HCT116 (cell line): ENCODE results near the gene MCF2L. TPM values are rescaled to one million over a fixed set of nuclear protein-coding genes. Genes with fewer than 3 reads are reported as not detected.

ENCODE experiments used
- ATAC-seq: fragments of 200-7000 bp; cut with Tn5 transposase; 2 replicates; pipeline ENCODE4 v1.9.1; 2020; ENCODE audit warnings: mild to moderate bottlenecking, moderate library complexity
- BruUV-seq: library from RNA; stranded (reverse); fragments of 400-500 nt; replicated peaks from 2 replicates; lab custom pipeline; 2021; lab: Mats Ljungman, UMichigan
- CTCF ChIA-PET: fragments of 300-600 bp; sonication (Branson Sonifier 250); formaldehyde crosslinking; loops from one replicate; lab custom pipeline; 2021; ENCODE audit warnings: antibody characterized with exemption; lab: Charles Lee
- POLR2A ChIA-PET: fragments of 300-600, 350-600 bp; sonication (Branson Sonifier 250); formaldehyde crosslinking; loops from one replicate; lab custom pipeline; 2021; ENCODE audit warnings: antibody characterized with exemption; lab: Charles Lee
- RAD21 ChIA-PET, 2 experiments: fragments of 300-600 bp; sonication (Branson Sonifier 250); formaldehyde crosslinking; loops; one replicate each; lab custom pipeline; 2023; ENCODE audit warnings: low total read pairs in 2 of 2; ENCODE audit not compliant: uncharacterized antibody in 2 of 2, unreplicated experiment in 2 of 2, low non-redundant PET in 1 of 2; lab: Charles Lee
- DNase-seq: peaks from one replicate; pipeline ENCODE4 v3.0.0-alpha.2; 2010; ENCODE audit warnings: low read depth, low spot score
- H2AFZ ChIP-seq: fragments of 200-600 bp; shearing (Covaris generic), sonication (generic); 2 replicates; pipeline ENCODE4 v1.6.1; 2017; ENCODE audit warnings: low read depth, mixed run types, mixed read lengths, antibody characterized with exemption, low read length; ENCODE audit not compliant: poor library complexity, severe bottlenecking
- H3K27ac ChIP-seq: 2 replicates; pipeline ENCODE4 v1.5.1; 2012; ENCODE audit warnings: low read depth, low read length
- H3K27me3 ChIP-seq: fragments of 200-600 bp; sonication (generic); 2 replicates; pipeline ENCODE4 v1.6.1; 2016; ENCODE audit warnings: mixed run types, low read length, mixed read lengths; ENCODE audit not compliant: insufficient read depth
- H3K36me3 ChIP-seq, 2 experiments: fragments of 200-500 bp in 1 of 2; fragments of 200-600 bp in 1 of 2; sonication (Bioruptor generic) in 1 of 2; sonication (generic) in 1 of 2; 2 replicates each; pipeline versions ENCODE4 v1.5.1 to v1.6.1; 2014 to 2016; ENCODE audit warnings: low read length in 2 of 2, inconsistent platforms in 1 of 2, mixed read lengths in 1 of 2, mixed run types in 1 of 2; ENCODE audit not compliant: insufficient read depth in 2 of 2, control insufficient read depth in 1 of 2
- H3K4me1 ChIP-seq, 2 experiments: fragments of 200-600 bp in 1 of 2; sonication (generic) in 1 of 2; 2 replicates each; pipeline versions ENCODE4 v1.5.1 to v1.6.1; 2012 to 2017; ENCODE audit warnings: low read length in 2 of 2, inconsistent platforms in 1 of 2, mild to moderate bottlenecking in 1 of 2, mixed read lengths in 1 of 2, mixed run types in 1 of 2, moderate library complexity in 1 of 2; ENCODE audit not compliant: insufficient read depth in 2 of 2, control insufficient read depth in 1 of 2
- H3K4me2 ChIP-seq: fragments of 200-600 bp; sonication (generic); 2 replicates; pipeline ENCODE4 v1.6.1; 2017; ENCODE audit warnings: mixed run types, low read length, mixed read lengths
- H3K4me3 ChIP-seq, 2 experiments: fragments of 200-600 bp in 1 of 2; sonication (generic) in 1 of 2; replicated peaks in 1 of 2; 2 replicates each; pipeline ENCODE4 v1.5.1; 2011 to 2016; ENCODE audit warnings: low read length in 2 of 2, control low read depth in 1 of 2, low read depth in 1 of 2, mild to moderate bottlenecking in 1 of 2, mixed read lengths in 1 of 2, mixed run types in 1 of 2
- H3K79me2 ChIP-seq: fragments of 200-600 bp; sonication (generic); 2 replicates; pipeline ENCODE4 v1.6.1; 2017; ENCODE audit warnings: mild to moderate bottlenecking, mixed run types, low read length, moderate library complexity, mixed read lengths; ENCODE audit not compliant: insufficient read depth
- H3K9ac ChIP-seq: fragments of 200-600 bp; sonication (generic); 2 replicates; pipeline ENCODE4 v1.6.1; 2016; ENCODE audit warnings: low read length, mixed read lengths
- H3K9me2 ChIP-seq: fragments of 200-600 bp; sonication (generic), shearing (Covaris generic); 2 replicates; pipeline ENCODE4 v1.6.1; 2017; ENCODE audit warnings: mixed run types, mild to moderate bottlenecking, moderate library complexity; ENCODE audit not compliant: insufficient read depth
- H3K9me3 ChIP-seq, 2 experiments: fragments of 200-500 bp in 1 of 2; fragments of 200-600 bp in 1 of 2; sonication (Bioruptor generic) in 1 of 2; sonication (generic) in 1 of 2; 2 replicates each; pipeline ENCODE4 v1.6.1; 2014 to 2017; ENCODE audit warnings: low read length in 2 of 2, mixed read lengths in 2 of 2, inconsistent platforms in 1 of 2, low read depth in 1 of 2, mild to moderate bottlenecking in 1 of 2, mixed run types in 1 of 2, moderate library complexity in 1 of 2; ENCODE audit not compliant: control insufficient read depth in 1 of 2, insufficient read depth in 1 of 2
- H4K20me1 ChIP-seq: fragments of 200-600 bp; sonication (generic), shearing (Covaris generic); 2 replicates; pipeline ENCODE4 v1.6.1; 2017; ENCODE audit warnings: mixed run types, mild to moderate bottlenecking, moderate library complexity; ENCODE audit not compliant: insufficient read depth
- CBX3 ChIP-seq: IDR thresholded peaks from 2 replicates; pipeline ENCODE4 v1.6.1; 2012; ENCODE audit warnings: low read depth
- EGR1 ChIP-seq: IDR thresholded peaks from 2 replicates; pipeline ENCODE4 v1.6.1; 2012; ENCODE audit warnings: low read depth
- ELF1 ChIP-seq: IDR thresholded peaks from 2 replicates; pipeline ENCODE4 v1.6.1; 2012; ENCODE audit warnings: low read depth, borderline replicate concordance
- EZH2 ChIP-seq: fragments of 200-600 bp; sonication (generic); IDR thresholded peaks from 2 replicates; pipeline ENCODE4 v1.6.1; 2017; ENCODE audit warnings: antibody characterized with exemption, mixed run types
- EZH2phosphoT487 ChIP-seq: fragments of 200-600 bp; IDR thresholded peaks from 2 replicates; pipeline ENCODE4 v1.6.1; 2018; ENCODE audit warnings: antibody characterized with exemption, borderline replicate concordance
- FOSL1 ChIP-seq: IDR thresholded peaks from 2 replicates; pipeline ENCODE4 v1.6.1; 2012; ENCODE audit warnings: low read depth
- JUND ChIP-seq: IDR thresholded peaks from 2 replicates; pipeline ENCODE4 v1.6.1; 2012
- POLR2A ChIP-seq: IDR thresholded peaks from 2 replicates; pipeline ENCODE4 v1.7.0; 2011; ENCODE audit warnings: borderline replicate concordance; ENCODE audit not compliant: insufficient read depth, insufficient read length; ENCODE audit errors: extremely low read depth
- RAD21 ChIP-seq: IDR thresholded peaks from 2 replicates; pipeline ENCODE4 v1.6.1; 2012; ENCODE audit warnings: low read depth, mild to moderate bottlenecking
- REST ChIP-seq: IDR thresholded peaks from 2 replicates; pipeline ENCODE4 v1.6.1; 2012; ENCODE audit warnings: low read depth
- SP1 ChIP-seq: IDR thresholded peaks from 2 replicates; pipeline ENCODE4 v1.6.1; 2012; ENCODE audit warnings: low read depth
- SRF ChIP-seq: IDR thresholded peaks from 2 replicates; pipeline ENCODE4 v1.6.1; 2012; ENCODE audit warnings: low read depth
- TCF7L2 ChIP-seq: IDR thresholded peaks from 2 replicates; pipeline ENCODE4 v1.7.0; 2011; ENCODE audit warnings: borderline replicate concordance, inconsistent platforms; ENCODE audit not compliant: insufficient read depth, insufficient read length; ENCODE audit errors: extremely low read depth
- YY1 ChIP-seq: IDR thresholded peaks from 2 replicates; pipeline ENCODE4 v1.6.1; 2011; ENCODE audit warnings: low read length, low read depth, moderate library complexity, mild to moderate bottlenecking; ENCODE audit not compliant: insufficient replicate concordance; ENCODE audit errors: extremely low read depth
- ZFX ChIP-seq: fragments of 450-650 bp; IDR thresholded peaks from 2 replicates; pipeline ENCODE4 v1.6.1; 2017
- ZNF274 ChIP-seq: fragments of 200-500 bp; sonication (Bioruptor generic); IDR thresholded peaks from 2 replicates; pipeline ENCODE4 v1.6.1; 2014; ENCODE audit warnings: mild to moderate bottlenecking, low read depth, low read length, inconsistent platforms
- intact Hi-C: fragments of 100-400 bp; cut with micrococcal nuclease; formaldehyde crosslinking; loops from 2 replicates; pipeline ENCODE4 v1.10.0; 2022
- total RNA-seq: library from RNA; stranded (reverse); gene quantifications from one replicate; pipeline ENCODE4 v1.2.1, GENCODE V29; 2021; ENCODE audit not compliant: unreplicated experiment

MCF2L gene
- total RNA-seq, 1 experiment from 2014 or later = 19.3 TPM

- TF ChIP-seq ELF1 = no peak
- CTCF ChIA-PET = no interaction called here
- DNase-seq (no peak), ATAC-seq (no peak)
- no peaks in the 10 kb centered on the region for H3K9me3 ChIP-seq
- no peaks in the 10 kb centered on the region for H3K27me3 ChIP-seq
- H3K36me3 ChIP-seq = no peaks in the 10 kb centered on the region
- H2AFZ ChIP-seq = no peak overlapping the region
- no peak overlapping the region for H3K9ac ChIP-seq
- no peaks in the 10 kb centered on the region for H3K4me1 ChIP-seq
- RAD21 ChIA-PET = no interaction called here
- intact Hi-C loops = no loop called here
- H3K4me3 ChIP-seq = no peak overlapping the region
- no peaks in the 10 kb centered on the region for H4K20me1 ChIP-seq
- POLR2A ChIA-PET = no interaction called here
- no peaks in the 10 kb centered on the region for H3K79me2 ChIP-seq
- no peak overlapping the region for H3K27ac ChIP-seq
- H3K9me2 ChIP-seq = no peaks in the 10 kb centered on the region
- BruUV-seq = no TSS peak
- H3K4me2 ChIP-seq = no peak overlapping the region
These were observed 44.3 kb downstream of the MCF2L start for GRCh38 chr13:113013303-113013702.

GRCh38 chr13:113013878-113014751 lies 45.1 kb downstream of the MCF2L start:
- Histone ChIP-seq H3K4me1 (no peaks in the 10 kb centered on the region), H3K9ac (no peak overlapping the region), H3K9me2 (no peaks in the 10 kb centered on the region), H3K4me3 (no peak overlapping the region), H4K20me1 (no peaks in the 10 kb centered on the region), H3K27me3 (no peaks in the 10 kb centered on the region), H2AFZ (no peak overlapping the region), H3K9me3 (no peaks in the 10 kb centered on the region), H3K4me2 (no peak overlapping the region), H3K36me3 (no peaks in the 10 kb centered on the region), H3K27ac (no peak overlapping the region), H3K79me2 (no peaks in the 10 kb centered on the region)
- CTCF ChIA-PET = no interaction called here
- DNase-seq (no peak), ATAC-seq (no peak)
- no TSS peak for BruUV-seq
- TF ChIP-seq RAD21 (no peak), ZNF274 (no peak), SP1 (no peak), REST (no peak), EGR1 (no peak), FOSL1 (no peak), JUND (no peak), POLR2A (no peak), CBX3 (no peak), EZH2phosphoT487 (no peak), SRF (no peak), TCF7L2 (no peak), ELF1 (no peak), EZH2 (no peak), YY1 (no peak), ZFX (no peak)
- POLR2A ChIA-PET = no interaction called here
- intact Hi-C loops = no loop called here
- RAD21 ChIA-PET = no interaction called here
